WTC11 (cell line): Measurements from ENCODE around the gene CDH13. TPM values are rescaled to one million over a fixed set of nuclear protein-coding genes. Genes with fewer than 3 reads are reported as not detected.

Source experiments
- ATAC-seq: fragments of 200-7000 bp; cut with Tn5 transposase; 2 replicates; pipeline ENCODE4 v1.10.0; 2021; ENCODE audit warnings: mild to moderate bottlenecking, moderate library complexity
- CTCF ChIA-PET: fragments of 300-600 bp; sonication (Branson Sonifier 250); formaldehyde crosslinking; loops from one replicate; lab custom pipeline; 2021; ENCODE audit warnings: antibody characterized with exemption; lab: Charles Lee
- POLR2A ChIA-PET: fragments of 350-600 bp; sonication (Branson Sonifier 250); formaldehyde crosslinking; loops from one replicate; lab custom pipeline; 2021; ENCODE audit warnings: antibody characterized with exemption; lab: Charles Lee
- DNase-seq: peaks from one replicate; pipeline ENCODE4 v3.0.0; 2021; ENCODE audit warnings: low spot score
- H3K27ac Mint-ChIP-seq: 2 replicates; pipeline ENCODE4 v1.8.0; 2021; ENCODE audit warnings: mixed read lengths
- H3K27me3 Mint-ChIP-seq: 2 replicates; pipeline ENCODE4 v1.8.0; 2021; ENCODE audit warnings: low read depth, mild to moderate bottlenecking, moderate library complexity, mixed read lengths
- H3K36me3 Mint-ChIP-seq: 2 replicates; pipeline ENCODE4 v1.8.0; 2021; ENCODE audit warnings: mixed read lengths
- H3K4me1 Mint-ChIP-seq: 2 replicates; pipeline ENCODE4 v1.8.0; 2022; ENCODE audit warnings: mixed read lengths
- H3K4me3 Mint-ChIP-seq: 2 replicates; pipeline ENCODE4 v1.8.0; 2021; ENCODE audit warnings: mild to moderate bottlenecking, moderate library complexity, mixed read lengths
- H3K9me3 Mint-ChIP-seq: 2 replicates; pipeline ENCODE4 v1.8.0; 2021; ENCODE audit warnings: mixed read lengths
- CREB1 ChIP-seq: sonication (generic); formaldehyde crosslinking; IDR thresholded peaks from 2 replicates; pipeline ENCODE4 v1.8.0; 2023; ENCODE audit warnings: mild to moderate bottlenecking, missing genetic modification reagents
- FOXJ3 ChIP-seq: sonication (generic); formaldehyde crosslinking; IDR thresholded peaks from 2 replicates; pipeline ENCODE4 v1.9.0; 2021; ENCODE audit warnings: missing genetic modification reagents, mild to moderate bottlenecking, borderline replicate concordance
- GABPB1 ChIP-seq: sonication (generic); formaldehyde crosslinking; IDR thresholded peaks from 2 replicates; pipeline ENCODE4 v1.8.1; 2023; ENCODE audit warnings: mild to moderate bottlenecking, missing genetic modification reagents
- JUN ChIP-seq: sonication (generic); formaldehyde crosslinking; IDR thresholded peaks from 2 replicates; pipeline ENCODE4 v1.8.0; 2023; ENCODE audit warnings: mild to moderate bottlenecking, missing genetic modification reagents
- KAT7 ChIP-seq: sonication (generic); formaldehyde crosslinking; IDR thresholded peaks from 2 replicates; pipeline ENCODE4 v1.8.1; 2023; ENCODE audit warnings: missing genetic modification reagents, mild to moderate bottlenecking, borderline replicate concordance
- NFE2L1 ChIP-seq: sonication (generic); formaldehyde crosslinking; IDR thresholded peaks from 2 replicates; pipeline ENCODE4 v1.8.1; 2023; ENCODE audit warnings: missing genetic modification reagents
- RELA ChIP-seq: sonication (generic); formaldehyde crosslinking; IDR thresholded peaks from 2 replicates; pipeline ENCODE4 v1.8.1; 2022; ENCODE audit warnings: missing genetic modification reagents, mild to moderate bottlenecking, borderline replicate concordance
- SMAD4 ChIP-seq: sonication (generic); formaldehyde crosslinking; IDR thresholded peaks from 2 replicates; pipeline ENCODE4 v1.8.0; 2022; ENCODE audit warnings: mild to moderate bottlenecking, missing genetic modification reagents
- TEAD1 ChIP-seq: sonication (generic); formaldehyde crosslinking; IDR thresholded peaks from 2 replicates; pipeline ENCODE4 v1.8.0; 2022; ENCODE audit warnings: mild to moderate bottlenecking, missing genetic modification reagents
- TEAD4 ChIP-seq: sonication (generic); formaldehyde crosslinking; IDR thresholded peaks from 2 replicates; pipeline ENCODE4 v1.8.0; 2022; ENCODE audit warnings: mild to moderate bottlenecking, missing genetic modification reagents
- ZNF219 ChIP-seq: sonication (generic); formaldehyde crosslinking; IDR thresholded peaks from 2 replicates; pipeline ENCODE4 v1.8.0; 2023; ENCODE audit warnings: missing genetic modification reagents, mild to moderate bottlenecking, borderline replicate concordance
- ZNF263 ChIP-seq: sonication (generic); formaldehyde crosslinking; IDR thresholded peaks from 2 replicates; pipeline ENCODE4 v1.8.1; 2022; ENCODE audit warnings: low read depth, mild to moderate bottlenecking, moderate library complexity, missing genetic modification reagents
- ZNF317 ChIP-seq: sonication (generic); formaldehyde crosslinking; IDR thresholded peaks from 2 replicates; pipeline ENCODE4 v1.8.1; 2023; ENCODE audit warnings: low read depth, mild to moderate bottlenecking, moderate library complexity, missing genetic modification reagents, borderline replicate concordance
- ZNF396 ChIP-seq: fragments of 250-450 bp; sonication (Bioruptor Pico); IDR thresholded peaks from 2 replicates; pipeline ENCODE4 v1.8.0; 2021; ENCODE audit warnings: mild to moderate bottlenecking, moderate library complexity, borderline replicate concordance
- total RNA-seq: library from RNA; stranded (reverse); gene quantifications from 3 replicates; pipeline ENCODE4 v1.2.3, GENCODE V29; 2021
- TF ChIP-seq, protein P1 (sequence below): sonication (generic); formaldehyde crosslinking; IDR thresholded peaks from 2 replicates; pipeline ENCODE4 v1.8.1; 2023; ENCODE audit warnings: mild to moderate bottlenecking, missing genetic modification reagents, moderate library complexity
- TF ChIP-seq, protein P2 (sequence below): sonication (generic); formaldehyde crosslinking; IDR thresholded peaks from 2 replicates; pipeline ENCODE4 v1.8.0; 2022; ENCODE audit warnings: mild to moderate bottlenecking, missing genetic modification reagents
- TF ChIP-seq, protein P3 (sequence below): sonication (generic); formaldehyde crosslinking; IDR thresholded peaks from 2 replicates; pipeline ENCODE4 v1.8.1; 2023; ENCODE audit warnings: mild to moderate bottlenecking, missing genetic modification reagents
- TF ChIP-seq, protein P4 (sequence below): sonication (generic); formaldehyde crosslinking; IDR thresholded peaks from 2 replicates; pipeline ENCODE4 v1.8.1; 2023; ENCODE audit warnings: mild to moderate bottlenecking, missing genetic modification reagents
- TF ChIP-seq, protein P5 (sequence below): sonication (generic); formaldehyde crosslinking; conservative IDR thresholded peaks from 2 replicates; pipeline ENCODE4 v1.8.1; 2022; ENCODE audit warnings: mild to moderate bottlenecking, missing genetic modification reagents
- TF ChIP-seq, protein P6 (sequence below): sonication (generic); formaldehyde crosslinking; IDR thresholded peaks from 2 replicates; pipeline ENCODE4 v1.8.1; 2022; ENCODE audit warnings: missing genetic modification reagents, borderline replicate concordance
- TF ChIP-seq, protein P7 (sequence below): fragments of 200-600 bp; IDR thresholded peaks from 2 replicates; pipeline ENCODE4 v1.8.0; 2022; ENCODE audit warnings: antibody characterized with exemption
- TF ChIP-seq, protein P8 (sequence below): fragments of 250-450 bp; sonication (Bioruptor Pico); IDR thresholded peaks from 2 replicates; pipeline ENCODE4 v1.9.0; 2021; ENCODE audit warnings: mild to moderate bottlenecking

CDH13 gene
- total RNA-seq, 1 experiment from 2014 or later: 0.81 TPM

DNA sequence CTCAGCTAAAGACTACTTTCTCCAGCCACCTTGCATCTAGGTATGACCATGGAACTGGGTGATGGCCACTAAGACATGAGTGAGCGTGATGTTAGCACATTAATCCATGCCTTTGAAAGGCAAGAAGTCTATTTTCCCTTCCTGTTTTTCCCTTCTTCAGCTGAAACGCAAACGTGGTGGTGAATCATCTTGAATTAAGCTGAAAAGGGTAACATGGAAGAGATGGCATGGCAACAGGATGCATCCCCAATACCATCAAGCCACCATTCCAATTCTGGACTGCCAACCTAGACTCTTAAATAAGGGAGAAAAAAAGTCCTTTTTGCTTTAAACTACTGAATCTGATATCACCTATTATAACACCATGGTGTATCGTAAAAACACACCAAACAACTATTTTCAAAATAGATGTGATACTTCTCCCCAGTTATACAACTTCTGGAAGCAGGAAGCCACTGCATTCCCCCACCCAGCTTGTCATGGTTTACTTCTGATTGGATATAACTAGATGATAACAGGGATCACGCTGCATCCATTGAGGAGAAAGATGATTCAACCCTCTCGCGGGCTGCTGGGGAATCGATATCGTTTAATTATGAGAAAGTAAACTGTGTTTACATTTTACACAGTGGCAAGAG, 368.6 kb downstream of the CDH13 start:
- TF ChIP-seq, protein P1, sequence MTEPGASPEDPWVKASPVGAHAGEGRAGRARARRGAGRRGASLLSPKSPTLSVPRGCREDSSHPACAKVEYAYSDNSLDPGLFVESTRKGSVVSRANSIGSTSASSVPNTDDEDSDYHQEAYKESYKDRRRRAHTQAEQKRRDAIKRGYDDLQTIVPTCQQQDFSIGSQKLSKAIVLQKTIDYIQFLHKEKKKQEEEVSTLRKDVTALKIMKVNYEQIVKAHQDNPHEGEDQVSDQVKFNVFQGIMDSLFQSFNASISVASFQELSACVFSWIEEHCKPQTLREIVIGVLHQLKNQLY (CRISPR knock-in tag): no peak
- TF ChIP-seq ZNF219 (CRISPR knock-in tag): no peak
- TF ChIP-seq, protein P2, sequence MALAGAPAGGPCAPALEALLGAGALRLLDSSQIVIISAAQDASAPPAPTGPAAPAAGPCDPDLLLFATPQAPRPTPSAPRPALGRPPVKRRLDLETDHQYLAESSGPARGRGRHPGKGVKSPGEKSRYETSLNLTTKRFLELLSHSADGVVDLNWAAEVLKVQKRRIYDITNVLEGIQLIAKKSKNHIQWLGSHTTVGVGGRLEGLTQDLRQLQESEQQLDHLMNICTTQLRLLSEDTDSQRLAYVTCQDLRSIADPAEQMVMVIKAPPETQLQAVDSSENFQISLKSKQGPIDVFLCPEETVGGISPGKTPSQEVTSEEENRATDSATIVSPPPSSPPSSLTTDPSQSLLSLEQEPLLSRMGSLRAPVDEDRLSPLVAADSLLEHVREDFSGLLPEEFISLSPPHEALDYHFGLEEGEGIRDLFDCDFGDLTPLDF (CRISPR knock-in tag): no peak
- TF ChIP-seq, protein P3, sequence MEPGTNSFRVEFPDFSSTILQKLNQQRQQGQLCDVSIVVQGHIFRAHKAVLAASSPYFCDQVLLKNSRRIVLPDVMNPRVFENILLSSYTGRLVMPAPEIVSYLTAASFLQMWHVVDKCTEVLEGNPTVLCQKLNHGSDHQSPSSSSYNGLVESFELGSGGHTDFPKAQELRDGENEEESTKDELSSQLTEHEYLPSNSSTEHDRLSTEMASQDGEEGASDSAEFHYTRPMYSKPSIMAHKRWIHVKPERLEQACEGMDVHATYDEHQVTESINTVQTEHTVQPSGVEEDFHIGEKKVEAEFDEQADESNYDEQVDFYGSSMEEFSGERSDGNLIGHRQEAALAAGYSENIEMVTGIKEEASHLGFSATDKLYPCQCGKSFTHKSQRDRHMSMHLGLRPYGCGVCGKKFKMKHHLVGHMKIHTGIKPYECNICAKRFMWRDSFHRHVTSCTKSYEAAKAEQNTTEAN (CRISPR knock-in tag): no peak
- TF ChIP-seq, protein P4, sequence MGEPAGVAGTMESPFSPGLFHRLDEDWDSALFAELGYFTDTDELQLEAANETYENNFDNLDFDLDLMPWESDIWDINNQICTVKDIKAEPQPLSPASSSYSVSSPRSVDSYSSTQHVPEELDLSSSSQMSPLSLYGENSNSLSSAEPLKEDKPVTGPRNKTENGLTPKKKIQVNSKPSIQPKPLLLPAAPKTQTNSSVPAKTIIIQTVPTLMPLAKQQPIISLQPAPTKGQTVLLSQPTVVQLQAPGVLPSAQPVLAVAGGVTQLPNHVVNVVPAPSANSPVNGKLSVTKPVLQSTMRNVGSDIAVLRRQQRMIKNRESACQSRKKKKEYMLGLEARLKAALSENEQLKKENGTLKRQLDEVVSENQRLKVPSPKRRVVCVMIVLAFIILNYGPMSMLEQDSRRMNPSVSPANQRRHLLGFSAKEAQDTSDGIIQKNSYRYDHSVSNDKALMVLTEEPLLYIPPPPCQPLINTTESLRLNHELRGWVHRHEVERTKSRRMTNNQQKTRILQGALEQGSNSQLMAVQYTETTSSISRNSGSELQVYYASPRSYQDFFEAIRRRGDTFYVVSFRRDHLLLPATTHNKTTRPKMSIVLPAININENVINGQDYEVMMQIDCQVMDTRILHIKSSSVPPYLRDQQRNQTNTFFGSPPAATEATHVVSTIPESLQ (CRISPR knock-in tag): no peak
- no peak for TF ChIP-seq RELA (CRISPR knock-in tag)
- TF ChIP-seq JUN (CRISPR knock-in tag): no peak
- no peak for TF ChIP-seq GABPB1
- Mint-ChIP-seq H3K36me3 (no peaks in the 10 kb centered on the region), H3K4me1 (no peaks in the 10 kb centered on the region), H3K4me3 (no peak overlapping the region), H3K27me3 (no peaks in the 10 kb centered on the region; the same call in 1 of the 2 replicates), H3K27ac (no peak overlapping the region), H3K9me3 (no peaks in the 10 kb centered on the region)
- no peak for DNase-seq
- POLR2A ChIA-PET: no interaction called here
- CTCF ChIA-PET: no interaction called here
- no peak for ATAC-seq

DNA sequence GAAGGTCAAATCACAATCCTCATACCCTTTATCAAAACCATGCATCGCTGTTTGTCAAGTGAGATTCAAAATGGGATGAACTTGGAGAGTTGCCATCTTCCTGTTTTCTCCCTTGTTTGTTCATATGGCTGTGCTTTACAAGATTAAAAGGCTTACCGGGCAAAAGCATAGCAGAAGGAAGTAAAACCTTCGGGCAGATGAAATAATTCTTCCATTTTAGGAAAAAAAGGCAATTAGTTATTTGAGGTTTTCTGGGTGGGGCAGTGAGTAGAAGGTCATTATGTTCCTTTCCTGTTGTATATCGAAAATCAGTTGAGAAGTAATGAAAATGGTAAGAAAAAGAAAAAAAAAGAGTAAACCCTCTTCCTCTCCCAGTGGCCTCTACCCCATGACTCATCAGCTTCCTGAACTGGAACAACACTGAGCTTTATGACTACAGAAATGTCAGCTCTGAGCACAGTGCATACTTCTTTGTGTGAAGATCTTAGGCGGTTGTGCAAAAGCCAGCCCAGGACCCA, 369.2 kb downstream of the CDH13 start:
- ATAC-seq (no peak), DNase-seq (no peak)
- Mint-ChIP-seq H3K27me3 (no peaks in the 10 kb centered on the region; the same call in 1 of the 2 replicates), H3K4me3 (no peak overlapping the region), H3K4me1 (no peaks in the 10 kb centered on the region), H3K36me3 (no peaks in the 10 kb centered on the region), H3K27ac (no peak overlapping the region), H3K9me3 (peaks cover 3% of the 10 kb centered on the region; the same call in 1 of the 2 replicates)
- CTCF ChIA-PET: no interaction called here
- POLR2A ChIA-PET: no interaction called here
- TF ChIP-seq KAT7 (no peak), NFE2L1 (no peak), ZNF263 (no peak), ZNF396 (CRISPR knock-in tag) (no peak), SMAD4 (no peak), FOXJ3 (CRISPR knock-in tag) (no peak), ZNF317 (CRISPR knock-in tag) (no peak), TEAD4 (CRISPR knock-in tag) (no peak), TEAD1 (CRISPR knock-in tag) (no peak), CREB1 (CRISPR knock-in tag) (no peak)
- TF ChIP-seq, protein P5, sequence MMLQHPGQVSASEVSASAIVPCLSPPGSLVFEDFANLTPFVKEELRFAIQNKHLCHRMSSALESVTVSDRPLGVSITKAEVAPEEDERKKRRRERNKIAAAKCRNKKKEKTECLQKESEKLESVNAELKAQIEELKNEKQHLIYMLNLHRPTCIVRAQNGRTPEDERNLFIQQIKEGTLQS (CRISPR knock-in tag): no peak
- TF ChIP-seq, protein P6, sequence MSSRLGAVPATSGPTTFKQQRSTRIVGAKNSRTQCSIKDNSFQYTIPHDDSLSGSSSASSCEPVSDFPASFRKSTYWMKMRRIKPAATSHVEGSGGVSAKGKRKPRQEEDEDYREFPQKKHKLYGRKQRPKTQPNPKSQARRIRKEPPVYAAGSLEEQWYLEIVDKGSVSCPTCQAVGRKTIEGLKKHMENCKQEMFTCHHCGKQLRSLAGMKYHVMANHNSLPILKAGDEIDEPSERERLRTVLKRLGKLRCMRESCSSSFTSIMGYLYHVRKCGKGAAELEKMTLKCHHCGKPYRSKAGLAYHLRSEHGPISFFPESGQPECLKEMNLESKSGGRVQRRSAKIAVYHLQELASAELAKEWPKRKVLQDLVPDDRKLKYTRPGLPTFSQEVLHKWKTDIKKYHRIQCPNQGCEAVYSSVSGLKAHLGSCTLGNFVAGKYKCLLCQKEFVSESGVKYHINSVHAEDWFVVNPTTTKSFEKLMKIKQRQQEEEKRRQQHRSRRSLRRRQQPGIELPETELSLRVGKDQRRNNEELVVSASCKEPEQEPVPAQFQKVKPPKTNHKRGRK (CRISPR knock-in tag): no peak
- TF ChIP-seq, protein P7, sequence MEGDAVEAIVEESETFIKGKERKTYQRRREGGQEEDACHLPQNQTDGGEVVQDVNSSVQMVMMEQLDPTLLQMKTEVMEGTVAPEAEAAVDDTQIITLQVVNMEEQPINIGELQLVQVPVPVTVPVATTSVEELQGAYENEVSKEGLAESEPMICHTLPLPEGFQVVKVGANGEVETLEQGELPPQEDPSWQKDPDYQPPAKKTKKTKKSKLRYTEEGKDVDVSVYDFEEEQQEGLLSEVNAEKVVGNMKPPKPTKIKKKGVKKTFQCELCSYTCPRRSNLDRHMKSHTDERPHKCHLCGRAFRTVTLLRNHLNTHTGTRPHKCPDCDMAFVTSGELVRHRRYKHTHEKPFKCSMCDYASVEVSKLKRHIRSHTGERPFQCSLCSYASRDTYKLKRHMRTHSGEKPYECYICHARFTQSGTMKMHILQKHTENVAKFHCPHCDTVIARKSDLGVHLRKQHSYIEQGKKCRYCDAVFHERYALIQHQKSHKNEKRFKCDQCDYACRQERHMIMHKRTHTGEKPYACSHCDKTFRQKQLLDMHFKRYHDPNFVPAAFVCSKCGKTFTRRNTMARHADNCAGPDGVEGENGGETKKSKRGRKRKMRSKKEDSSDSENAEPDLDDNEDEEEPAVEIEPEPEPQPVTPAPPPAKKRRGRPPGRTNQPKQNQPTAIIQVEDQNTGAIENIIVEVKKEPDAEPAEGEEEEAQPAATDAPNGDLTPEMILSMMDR: no peak
- TF ChIP-seq, protein P8, sequence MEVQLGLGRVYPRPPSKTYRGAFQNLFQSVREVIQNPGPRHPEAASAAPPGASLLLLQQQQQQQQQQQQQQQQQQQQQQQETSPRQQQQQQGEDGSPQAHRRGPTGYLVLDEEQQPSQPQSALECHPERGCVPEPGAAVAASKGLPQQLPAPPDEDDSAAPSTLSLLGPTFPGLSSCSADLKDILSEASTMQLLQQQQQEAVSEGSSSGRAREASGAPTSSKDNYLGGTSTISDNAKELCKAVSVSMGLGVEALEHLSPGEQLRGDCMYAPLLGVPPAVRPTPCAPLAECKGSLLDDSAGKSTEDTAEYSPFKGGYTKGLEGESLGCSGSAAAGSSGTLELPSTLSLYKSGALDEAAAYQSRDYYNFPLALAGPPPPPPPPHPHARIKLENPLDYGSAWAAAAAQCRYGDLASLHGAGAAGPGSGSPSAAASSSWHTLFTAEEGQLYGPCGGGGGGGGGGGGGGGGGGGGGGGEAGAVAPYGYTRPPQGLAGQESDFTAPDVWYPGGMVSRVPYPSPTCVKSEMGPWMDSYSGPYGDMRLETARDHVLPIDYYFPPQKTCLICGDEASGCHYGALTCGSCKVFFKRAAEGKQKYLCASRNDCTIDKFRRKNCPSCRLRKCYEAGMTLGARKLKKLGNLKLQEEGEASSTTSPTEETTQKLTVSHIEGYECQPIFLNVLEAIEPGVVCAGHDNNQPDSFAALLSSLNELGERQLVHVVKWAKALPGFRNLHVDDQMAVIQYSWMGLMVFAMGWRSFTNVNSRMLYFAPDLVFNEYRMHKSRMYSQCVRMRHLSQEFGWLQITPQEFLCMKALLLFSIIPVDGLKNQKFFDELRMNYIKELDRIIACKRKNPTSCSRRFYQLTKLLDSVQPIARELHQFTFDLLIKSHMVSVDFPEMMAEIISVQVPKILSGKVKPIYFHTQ (CRISPR knock-in tag): no peak
